GM23338 (cell line): ENCODE measurements around the gene SLC25A30. TPM values are rescaled to one million over a fixed set of nuclear protein-coding genes. Genes with fewer than 3 reads are reported as not detected.

ENCODE experiments used
- CREB1 ChIP-seq: fragments of 250-450 bp; sonication (Bioruptor Pico); IDR thresholded peaks from 2 replicates; pipeline ENCODE4 v1.5.0; 2020; ENCODE audit warnings: low read depth, mild to moderate bottlenecking, moderate library complexity
- CTCF ChIP-seq, 2 experiments: fragments of 200-600 bp in 1 of 2; sonication (generic) in 1 of 2; conservative IDR thresholded peaks; 2 replicates each; pipeline versions ENCODE4 v1.5.1 to v1.6.1; 2016 to 2017; ENCODE audit warnings: antibody characterized with exemption in 2 of 2, low read depth in 2 of 2, mild to moderate bottlenecking in 2 of 2, moderate library complexity in 1 of 2
- EZH2 ChIP-seq: fragments of 200-600 bp; sonication (generic); IDR thresholded peaks from one replicate; pipeline ENCODE4 v1.8.0; 2017; ENCODE audit warnings: antibody characterized with exemption, mild to moderate bottlenecking, low read depth; ENCODE audit not compliant: unreplicated experiment
- JUNB ChIP-seq: IDR thresholded peaks from one replicate; pipeline ENCODE4 v1.6.1; 2016; ENCODE audit warnings: antibody characterized with exemption; ENCODE audit not compliant: unreplicated experiment
- POLR2AphosphoS5 ChIP-seq: IDR thresholded peaks from 2 replicates; pipeline ENCODE4 v1.6.1; 2016; ENCODE audit warnings: antibody characterized with exemption, low read depth
- REST ChIP-seq: IDR thresholded peaks from one replicate; pipeline ENCODE4 v1.6.1; 2018; ENCODE audit warnings: antibody characterized with exemption; ENCODE audit not compliant: unreplicated experiment
- ZNF114 ChIP-seq: fragments of 250-450 bp; sonication (Bioruptor Pico); IDR thresholded peaks from 2 replicates; pipeline ENCODE4 v1.5.0; 2020; ENCODE audit warnings: mild to moderate bottlenecking, moderate library complexity
- ZNF331 ChIP-seq: fragments of 250-450 bp; sonication (Bioruptor Pico); IDR thresholded peaks from 2 replicates; pipeline ENCODE4 v1.5.0; 2020; ENCODE audit warnings: low read depth, mild to moderate bottlenecking, moderate library complexity
- polyA plus RNA-seq: library from polyadenylated mRNA; unstranded; fragments of >200 nt; fragmentation: Nextera tagmentation; extraction: Ambion mirVana; gene quantifications from 2 replicates; pipeline ENCODE4 v1.2.1, GENCODE V29; 2016
- total RNA-seq: library from RNA; depleted of rRNA; stranded (reverse); fragments of >200 nt; shearing (Covaris generic); gene quantifications from 2 replicates; pipeline ENCODE4 v1.2.3, GENCODE V29; 2014
- TF ChIP-seq, protein P1 (sequence below): fragments of 250-450 bp; sonication (Bioruptor Pico); IDR thresholded peaks from 2 replicates; pipeline ENCODE4 v1.5.0; 2020; ENCODE audit warnings: mild to moderate bottlenecking, moderate library complexity

SLC25A30 gene
- total and polyA plus RNA-seq, 2 experiments from 2014 or later: 2.0 to 7.5 TPM

GRCh38 chr13:45401314-45401713 is 16.9 kb downstream of the SLC25A30 start (continued):
- TF ChIP-seq, protein P1, sequence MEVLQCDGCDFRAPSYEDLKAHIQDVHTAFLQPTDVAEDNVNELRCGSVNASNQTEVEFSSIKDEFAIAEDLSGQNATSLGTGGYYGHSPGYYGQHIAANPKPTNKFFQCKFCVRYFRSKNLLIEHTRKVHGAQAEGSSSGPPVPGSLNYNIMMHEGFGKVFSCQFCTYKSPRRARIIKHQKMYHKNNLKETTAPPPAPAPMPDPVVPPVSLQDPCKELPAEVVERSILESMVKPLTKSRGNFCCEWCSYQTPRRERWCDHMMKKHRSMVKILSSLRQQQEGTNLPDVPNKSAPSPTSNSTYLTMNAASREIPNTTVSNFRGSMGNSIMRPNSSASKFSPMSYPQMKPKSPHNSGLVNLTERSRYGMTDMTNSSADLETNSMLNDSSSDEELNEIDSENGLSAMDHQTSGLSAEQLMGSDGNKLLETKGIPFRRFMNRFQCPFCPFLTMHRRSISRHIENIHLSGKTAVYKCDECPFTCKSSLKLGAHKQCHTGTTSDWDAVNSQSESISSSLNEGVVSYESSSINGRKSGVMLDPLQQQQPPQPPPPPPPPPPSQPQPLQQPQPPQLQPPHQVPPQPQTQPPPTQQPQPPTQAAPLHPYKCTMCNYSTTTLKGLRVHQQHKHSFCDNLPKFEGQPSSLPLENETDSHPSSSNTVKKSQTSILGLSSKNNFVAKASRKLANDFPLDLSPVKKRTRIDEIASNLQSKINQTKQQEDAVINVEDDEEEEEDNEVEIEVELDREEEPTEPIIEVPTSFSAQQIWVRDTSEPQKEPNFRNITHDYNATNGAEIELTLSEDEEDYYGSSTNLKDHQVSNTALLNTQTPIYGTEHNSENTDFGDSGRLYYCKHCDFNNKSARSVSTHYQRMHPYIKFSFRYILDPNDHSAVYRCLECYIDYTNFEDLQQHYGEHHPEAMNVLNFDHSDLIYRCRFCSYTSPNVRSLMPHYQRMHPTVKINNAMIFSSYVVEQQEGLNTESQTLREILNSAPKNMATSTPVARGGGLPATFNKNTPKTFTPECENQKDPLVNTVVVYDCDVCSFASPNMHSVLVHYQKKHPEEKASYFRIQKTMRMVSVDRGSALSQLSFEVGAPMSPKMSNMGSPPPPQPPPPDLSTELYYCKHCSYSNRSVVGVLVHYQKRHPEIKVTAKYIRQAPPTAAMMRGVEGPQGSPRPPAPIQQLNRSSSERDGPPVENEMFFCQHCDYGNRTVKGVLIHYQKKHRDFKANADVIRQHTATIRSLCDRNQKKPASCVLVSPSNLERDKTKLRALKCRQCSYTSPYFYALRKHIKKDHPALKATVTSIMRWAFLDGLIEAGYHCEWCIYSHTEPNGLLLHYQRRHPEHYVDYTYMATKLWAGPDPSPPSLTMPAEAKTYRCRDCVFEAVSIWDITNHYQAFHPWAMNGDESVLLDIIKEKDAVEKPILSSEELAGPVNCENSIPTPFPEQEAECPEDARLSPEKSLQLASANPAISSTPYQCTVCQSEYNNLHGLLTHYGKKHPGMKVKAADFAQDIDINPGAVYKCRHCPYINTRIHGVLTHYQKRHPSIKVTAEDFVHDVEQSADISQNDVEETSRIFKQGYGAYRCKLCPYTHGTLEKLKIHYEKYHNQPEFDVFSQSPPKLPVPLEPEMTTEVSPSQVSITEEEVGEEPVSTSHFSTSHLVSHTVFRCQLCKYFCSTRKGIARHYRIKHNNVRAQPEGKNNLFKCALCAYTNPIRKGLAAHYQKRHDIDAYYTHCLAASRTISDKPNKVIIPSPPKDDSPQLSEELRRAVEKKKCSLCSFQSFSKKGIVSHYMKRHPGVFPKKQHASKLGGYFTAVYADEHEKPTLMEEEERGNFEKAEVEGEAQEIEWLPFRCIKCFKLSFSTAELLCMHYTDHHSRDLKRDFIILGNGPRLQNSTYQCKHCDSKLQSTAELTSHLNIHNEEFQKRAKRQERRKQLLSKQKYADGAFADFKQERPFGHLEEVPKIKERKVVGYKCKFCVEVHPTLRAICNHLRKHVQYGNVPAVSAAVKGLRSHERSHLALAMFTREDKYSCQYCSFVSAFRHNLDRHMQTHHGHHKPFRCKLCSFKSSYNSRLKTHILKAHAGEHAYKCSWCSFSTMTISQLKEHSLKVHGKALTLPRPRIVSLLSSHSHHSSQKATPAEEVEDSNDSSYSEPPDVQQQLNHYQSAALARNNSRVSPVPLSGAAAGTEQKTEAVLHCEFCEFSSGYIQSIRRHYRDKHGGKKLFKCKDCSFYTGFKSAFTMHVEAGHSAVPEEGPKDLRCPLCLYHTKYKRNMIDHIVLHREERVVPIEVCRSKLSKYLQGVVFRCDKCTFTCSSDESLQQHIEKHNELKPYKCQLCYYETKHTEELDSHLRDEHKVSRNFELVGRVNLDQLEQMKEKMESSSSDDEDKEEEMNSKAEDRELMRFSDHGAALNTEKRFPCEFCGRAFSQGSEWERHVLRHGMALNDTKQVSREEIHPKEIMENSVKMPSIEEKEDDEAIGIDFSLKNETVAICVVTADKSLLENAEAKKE (CRISPR knock-in tag): no peak
- TF ChIP-seq REST: no peak
- no peak for TF ChIP-seq CREB1 (CRISPR knock-in tag)
- TF ChIP-seq JUNB: no peak
- no peak for TF ChIP-seq POLR2AphosphoS5
- no peak for TF ChIP-seq EZH2
- no peak for TF ChIP-seq ZNF331 (CRISPR knock-in tag)
- TF ChIP-seq CTCF (conservative IDR thresholded peaks at IDR 0.05; ENCODE audit: low read depth in 2 of 2): no peak
- no peak for TF ChIP-seq ZNF114 (CRISPR knock-in tag)
